Measurements from ENCODE around the gene ARHGAP24. TPM values are rescaled to one million over a fixed set of nuclear protein-coding genes. Genes with fewer than 3 reads are reported as not detected.

ARHGAP24 gene
- polyA plus RNA-seq, 3 donors, result 12.5 to 32.0 (median 18.8) TPM

GRCh38 chr4:85606505-85606904, 131.6 kb downstream of the ARHGAP24 start:
- no peaks in the 10 kb centered on the region for H3K27me3 ChIP-seq (ENCODE audit: control insufficient read depth in 2 of 2, insufficient read depth in 2 of 2, low read length in 2 of 2)
- peaks cover 1% of the 10 kb centered on the region for H3K4me1 Mint-ChIP-seq
- no peaks in the 10 kb centered on the region for H3K9me3 ChIP-seq (replicated peaks in 1 of 2; ENCODE audit: control insufficient read depth in 1 of 2, insufficient read depth in 1 of 2, low read length in 2 of 2)
- H3K4me1 ChIP-seq (ENCODE audit: control insufficient read depth in 1 of 2, insufficient read depth in 2 of 2, low read length in 2 of 2), result no peaks in the 10 kb centered on the region
- no peak overlapping the region for H3K4me3 Mint-ChIP-seq
- H3K9ac ChIP-seq (ENCODE audit: insufficient read depth, low read length, poor library complexity, severe bottlenecking), result no peak overlapping the region
- no peak overlapping the region for H2AFZ ChIP-seq (ENCODE audit: insufficient read depth, low read depth, low read length, poor library complexity, severe bottlenecking)
- no peak overlapping the region for H3K27ac ChIP-seq (ENCODE audit: low read depth in 1 of 2, low read length in 2 of 2)
- peaks cover 0 to 4% (median 0%) of the 10 kb centered on the region in 3 donors for H3K27me3 Mint-ChIP-seq (ENCODE audit: low read depth in 3 of 3)
- no peak overlapping the region for H3K4me2 ChIP-seq (replicated peaks; ENCODE audit: extremely low read depth, low read length, poor library complexity, severe bottlenecking)
- no peak overlapping the region for H3K27ac Mint-ChIP-seq
- H3K36me3 Mint-ChIP-seq, result peaks cover 8 to 13% of the 10 kb centered on the region in 2 donors
- intact Hi-C loops (cut with micrococcal nuclease), result no loop called here
- DNase-seq, result no peak
- no peaks in the 10 kb centered on the region for H3K79me2 ChIP-seq (ENCODE audit: insufficient read depth, low read length)
- peaks cover 0 to 2% (median 0%) of the 10 kb centered on the region in 7 donors for H3K9me3 Mint-ChIP-seq
- no peak for TF ChIP-seq CTCF (IDR thresholded peaks at IDR 0.05)
- H3K36me3 ChIP-seq (replicated peaks in 1 of 2; ENCODE audit: control insufficient read depth in 1 of 2, insufficient read depth in 2 of 2, low read length in 2 of 2), result no peaks in the 10 kb centered on the region
- no peaks in the 10 kb centered on the region for H4K20me1 ChIP-seq (ENCODE audit: insufficient read depth, low read length)
- H3K4me3 ChIP-seq (replicated peaks in 1 of 3; ENCODE audit: low read depth in 2 of 3, low read length in 3 of 3), result no peak overlapping the region
- no CpG with 5 or more reads among the region's 1 CpG for WGBS (ENCODE audit: insufficient coverage)

GRCh38 chr4:85607624-85608023, 132.7 kb downstream of the ARHGAP24 start:
- H3K4me1 ChIP-seq (ENCODE audit: control insufficient read depth in 1 of 2, insufficient read depth in 2 of 2, low read length in 2 of 2), result no peaks in the 10 kb centered on the region

More at GRCh38 chr4:85607624-85608023, 132.7 kb downstream of the ARHGAP24 start:
- Histone ChIP-seq H3K9me3 (replicated peaks in 1 of 2; ENCODE audit: control insufficient read depth in 1 of 2, insufficient read depth in 1 of 2, low read length in 2 of 2) (no peaks in the 10 kb centered on the region), H3K27ac (ENCODE audit: low read depth in 1 of 2, low read length in 2 of 2) (no peak overlapping the region), H3K27me3 (ENCODE audit: control insufficient read depth in 2 of 2, insufficient read depth in 2 of 2, low read length in 2 of 2) (no peaks in the 10 kb centered on the region), H3K4me3 (replicated peaks in 1 of 3; ENCODE audit: low read depth in 2 of 3, low read length in 3 of 3) (no peak overlapping the region), H3K79me2 (ENCODE audit: insufficient read depth, low read length) (no peaks in the 10 kb centered on the region), H3K36me3 (replicated peaks in 1 of 2; ENCODE audit: control insufficient read depth in 1 of 2, insufficient read depth in 2 of 2, low read length in 2 of 2) (no peaks in the 10 kb centered on the region), H3K9ac (ENCODE audit: insufficient read depth, low read length, poor library complexity, severe bottlenecking) (no peak overlapping the region), H3K4me2 (replicated peaks; ENCODE audit: extremely low read depth, low read length, poor library complexity, severe bottlenecking) (no peak overlapping the region), H2AFZ (ENCODE audit: insufficient read depth, low read depth, low read length, poor library complexity, severe bottlenecking) (no peak overlapping the region), H4K20me1 (ENCODE audit: insufficient read depth, low read length) (no peaks in the 10 kb centered on the region)
- H3K9me3 Mint-ChIP-seq, result peaks cover 0 to 2% (median 0%) of the 10 kb centered on the region in 7 donors
- DNase-seq, result peak in 1 of 3 donors; percentile 3
- peaks cover 0 to 4% (median 2%) of the 10 kb centered on the region in 3 donors for H3K27me3 Mint-ChIP-seq (ENCODE audit: low read depth in 3 of 3)
- H3K4me3 Mint-ChIP-seq, result no peak overlapping the region
- intact Hi-C loops (cut with micrococcal nuclease), result no loop called here
- H3K36me3 Mint-ChIP-seq, result peaks cover 8 to 13% of the 10 kb centered on the region in 2 donors
- H3K27ac Mint-ChIP-seq, result peak overlapping the region in 1 of 7 donors; percentile 64
- peaks cover 1% of the 10 kb centered on the region for H3K4me1 Mint-ChIP-seq
- no peak for TF ChIP-seq CTCF (IDR thresholded peaks at IDR 0.05)
- WGBS (ENCODE audit: insufficient coverage), result 7% methylated on average over 2 of the region's 5 CpGs

All from CD14-positive monocyte (primary cell).